MM.1S (cell line): ENCODE results near the gene BCO1.
A peak's percentile ranks its signal among the peaks of the same experiment; 100 is the strongest.

Experiments
- DNase-seq: peaks from one replicate; pipeline ENCODE4 v3.0.0-alpha.2; 2015
- H2AFZ ChIP-seq: fragments of 300-600 bp; sonication (generic); 2 replicates; pipeline ENCODE4 v1.6.0; 2016; ENCODE audit warnings: antibody characterized with exemption, low read length
- H3F3A ChIP-seq: fragments of 300-600 bp; sonication (generic); 2 replicates; pipeline ENCODE4 v1.6.1; 2016; ENCODE audit warnings: mild to moderate bottlenecking, antibody characterized with exemption, low read length, moderate library complexity, mixed read lengths; ENCODE audit not compliant: insufficient read depth
- H3K27ac ChIP-seq: fragments of 300-600 bp; sonication (generic); 2 replicates; pipeline ENCODE4 v1.5.1; 2016; ENCODE audit warnings: mild to moderate bottlenecking, low read length
- H3K27me3 ChIP-seq: fragments of 300-600 bp; sonication (generic); replicated peaks from 2 replicates; pipeline ENCODE4 v1.6.0; 2016; ENCODE audit warnings: low read length; ENCODE audit not compliant: insufficient read depth
- H3K36me3 ChIP-seq: fragments of 300-600 bp; sonication (generic); replicated peaks from 2 replicates; pipeline ENCODE4 v1.6.1; 2016; ENCODE audit warnings: mild to moderate bottlenecking, low read length, mixed read lengths; ENCODE audit not compliant: insufficient read depth
- H3K4me1 ChIP-seq: fragments of 300-600 bp; sonication (generic); 2 replicates; pipeline ENCODE4 v1.6.1; 2016; ENCODE audit warnings: low read length, mixed read lengths
- H3K4me2 ChIP-seq: fragments of 300-600 bp; sonication (generic); 2 replicates; pipeline ENCODE4 v1.6.0; 2016; ENCODE audit warnings: low read depth, low read length
- H3K4me3 ChIP-seq: fragments of 300-600 bp; sonication (generic); 2 replicates; pipeline ENCODE4 v1.5.1; 2016; ENCODE audit warnings: low read length, mixed read lengths
- H3K79me2 ChIP-seq: fragments of 300-600 bp; sonication (generic); 2 replicates; pipeline ENCODE4 v1.6.1; 2016; ENCODE audit warnings: mixed run types, low read length, mixed read lengths
- H3K9ac ChIP-seq: fragments of 300-600 bp; sonication (generic); 2 replicates; pipeline ENCODE4 v1.6.1; 2016; ENCODE audit warnings: low read length, mixed read lengths
- H3K9me2 ChIP-seq: fragments of 300-600 bp; sonication (generic); replicated peaks from 2 replicates; pipeline ENCODE4 v1.6.1; 2016; ENCODE audit warnings: mild to moderate bottlenecking, low read length, mixed read lengths; ENCODE audit not compliant: insufficient read depth
- H3K9me3 ChIP-seq: fragments of 300-600 bp; sonication (generic); replicated peaks from 2 replicates; pipeline ENCODE4 v1.6.1; 2016; ENCODE audit warnings: mild to moderate bottlenecking, low read length, mixed read lengths; ENCODE audit not compliant: insufficient read depth
- H4K20me1 ChIP-seq: fragments of 300-600 bp; sonication (generic); 2 replicates; pipeline ENCODE4 v1.6.1; 2016; ENCODE audit warnings: mild to moderate bottlenecking, low read length, moderate library complexity, mixed read lengths; ENCODE audit not compliant: insufficient read depth
- EZH2 ChIP-seq: fragments of 300-600 bp; sonication (generic); optimal IDR thresholded peaks from 2 replicates; pipeline ENCODE3; 2017; ENCODE audit warnings: low read depth, mild to moderate bottlenecking, antibody characterized with exemption, low read length, mixed read lengths
- EZH2phosphoT487 ChIP-seq: fragments of 300-600 bp; sonication (generic); IDR thresholded peaks from 2 replicates; pipeline ENCODE4 v1.6.1; 2018; ENCODE audit warnings: antibody characterized with exemption, low read length
- TF ChIP-seq, protein P1 (sequence below): fragments of 300-600 bp; sonication (generic); IDR thresholded peaks from 2 replicates; pipeline ENCODE4 v1.5.1; 2016; ENCODE audit warnings: antibody characterized with exemption, low read length, mixed read lengths

The BCO1 gene

DNA sequence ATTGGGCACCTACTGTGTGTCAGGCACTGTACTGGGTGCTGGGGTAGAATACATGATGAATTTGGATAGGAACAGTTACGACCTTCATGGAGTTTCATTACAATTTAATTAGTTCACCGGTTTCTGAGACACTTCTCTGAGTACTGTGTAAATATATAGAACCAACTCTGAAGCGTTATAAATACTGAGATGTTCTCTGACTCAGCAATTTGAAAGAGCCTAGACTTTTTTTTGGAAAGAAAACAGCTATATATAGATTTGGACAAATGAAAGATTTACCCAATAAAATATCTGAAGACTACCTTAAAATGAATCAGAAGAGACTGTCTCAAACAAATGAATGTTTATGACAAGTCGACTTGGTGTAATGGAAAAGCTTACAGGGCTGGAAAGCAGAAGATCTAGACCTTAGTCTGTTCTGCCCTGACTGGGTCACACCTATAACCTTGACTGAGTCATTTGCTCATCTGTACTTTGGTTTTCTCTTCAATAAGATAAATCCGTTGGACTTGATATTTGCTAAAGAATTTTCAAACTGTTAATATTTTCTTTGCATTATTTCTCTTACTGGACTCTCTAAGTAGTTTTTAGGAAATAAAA is 71.7 kb downstream of the BCO1 start:
- no peak overlapping the region for H2AFZ ChIP-seq
- no peaks in the 10 kb centered on the region for H3K9me3 ChIP-seq
- H3K27ac ChIP-seq: no peak overlapping the region
- H3K4me3 ChIP-seq: no peak overlapping the region
- no peaks in the 10 kb centered on the region for H3K36me3 ChIP-seq
- DNase-seq: no peak
- H4K20me1 ChIP-seq: no peaks in the 10 kb centered on the region
- H3K4me1 ChIP-seq: no peaks in the 10 kb centered on the region
- TF ChIP-seq EZH2 (no peak), EZH2phosphoT487 (no peak)
- TF ChIP-seq, protein P1, sequence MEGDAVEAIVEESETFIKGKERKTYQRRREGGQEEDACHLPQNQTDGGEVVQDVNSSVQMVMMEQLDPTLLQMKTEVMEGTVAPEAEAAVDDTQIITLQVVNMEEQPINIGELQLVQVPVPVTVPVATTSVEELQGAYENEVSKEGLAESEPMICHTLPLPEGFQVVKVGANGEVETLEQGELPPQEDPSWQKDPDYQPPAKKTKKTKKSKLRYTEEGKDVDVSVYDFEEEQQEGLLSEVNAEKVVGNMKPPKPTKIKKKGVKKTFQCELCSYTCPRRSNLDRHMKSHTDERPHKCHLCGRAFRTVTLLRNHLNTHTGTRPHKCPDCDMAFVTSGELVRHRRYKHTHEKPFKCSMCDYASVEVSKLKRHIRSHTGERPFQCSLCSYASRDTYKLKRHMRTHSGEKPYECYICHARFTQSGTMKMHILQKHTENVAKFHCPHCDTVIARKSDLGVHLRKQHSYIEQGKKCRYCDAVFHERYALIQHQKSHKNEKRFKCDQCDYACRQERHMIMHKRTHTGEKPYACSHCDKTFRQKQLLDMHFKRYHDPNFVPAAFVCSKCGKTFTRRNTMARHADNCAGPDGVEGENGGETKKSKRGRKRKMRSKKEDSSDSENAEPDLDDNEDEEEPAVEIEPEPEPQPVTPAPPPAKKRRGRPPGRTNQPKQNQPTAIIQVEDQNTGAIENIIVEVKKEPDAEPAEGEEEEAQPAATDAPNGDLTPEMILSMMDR: no peak
- no peak overlapping the region for H3K4me2 ChIP-seq
- H3K79me2 ChIP-seq: peaks cover 12% of the 10 kb centered on the region
- no peaks in the 10 kb centered on the region for H3F3A ChIP-seq
- H3K9me2 ChIP-seq: no peaks in the 10 kb centered on the region
- H3K9ac ChIP-seq: no peak overlapping the region
- no peaks in the 10 kb centered on the region for H3K27me3 ChIP-seq

DNA sequence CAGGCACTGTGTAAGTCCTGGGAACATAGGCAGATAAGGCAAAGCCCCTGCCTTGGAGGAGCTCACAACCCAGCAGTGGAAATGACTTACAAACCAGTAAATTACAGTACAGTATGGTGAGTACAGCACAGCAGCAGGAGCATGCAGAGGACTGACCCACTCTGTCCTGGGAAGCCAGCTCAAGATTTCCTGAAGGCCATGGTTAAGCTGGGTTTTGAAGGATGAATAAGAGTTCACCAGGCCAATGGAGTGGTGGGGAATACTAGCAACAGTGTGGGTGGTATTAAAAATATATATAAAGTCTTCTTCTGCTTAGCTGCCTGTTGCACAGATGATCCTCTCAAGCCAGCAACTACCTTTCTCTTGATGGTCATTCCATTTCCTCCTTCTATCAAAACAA is 73.3 kb downstream of the BCO1 start:
- TF ChIP-seq, protein P1: no peak
- TF ChIP-seq EZH2 (no peak), EZH2phosphoT487 (no peak)
- Histone ChIP-seq H4K20me1 (no peaks in the 10 kb centered on the region), H2AFZ (no peak overlapping the region), H3K27me3 (no peaks in the 10 kb centered on the region), H3K36me3 (no peaks in the 10 kb centered on the region), H3K79me2 (peaks cover 18% of the 10 kb centered on the region), H3K9me3 (no peaks in the 10 kb centered on the region), H3K4me2 (no peak overlapping the region), H3K9me2 (no peaks in the 10 kb centered on the region), H3K27ac (no peak overlapping the region), H3K4me3 (no peak overlapping the region), H3F3A (no peaks in the 10 kb centered on the region), H3K9ac (no peak overlapping the region), H3K4me1 (no peaks in the 10 kb centered on the region)
- DNase-seq: no peak

DNA sequence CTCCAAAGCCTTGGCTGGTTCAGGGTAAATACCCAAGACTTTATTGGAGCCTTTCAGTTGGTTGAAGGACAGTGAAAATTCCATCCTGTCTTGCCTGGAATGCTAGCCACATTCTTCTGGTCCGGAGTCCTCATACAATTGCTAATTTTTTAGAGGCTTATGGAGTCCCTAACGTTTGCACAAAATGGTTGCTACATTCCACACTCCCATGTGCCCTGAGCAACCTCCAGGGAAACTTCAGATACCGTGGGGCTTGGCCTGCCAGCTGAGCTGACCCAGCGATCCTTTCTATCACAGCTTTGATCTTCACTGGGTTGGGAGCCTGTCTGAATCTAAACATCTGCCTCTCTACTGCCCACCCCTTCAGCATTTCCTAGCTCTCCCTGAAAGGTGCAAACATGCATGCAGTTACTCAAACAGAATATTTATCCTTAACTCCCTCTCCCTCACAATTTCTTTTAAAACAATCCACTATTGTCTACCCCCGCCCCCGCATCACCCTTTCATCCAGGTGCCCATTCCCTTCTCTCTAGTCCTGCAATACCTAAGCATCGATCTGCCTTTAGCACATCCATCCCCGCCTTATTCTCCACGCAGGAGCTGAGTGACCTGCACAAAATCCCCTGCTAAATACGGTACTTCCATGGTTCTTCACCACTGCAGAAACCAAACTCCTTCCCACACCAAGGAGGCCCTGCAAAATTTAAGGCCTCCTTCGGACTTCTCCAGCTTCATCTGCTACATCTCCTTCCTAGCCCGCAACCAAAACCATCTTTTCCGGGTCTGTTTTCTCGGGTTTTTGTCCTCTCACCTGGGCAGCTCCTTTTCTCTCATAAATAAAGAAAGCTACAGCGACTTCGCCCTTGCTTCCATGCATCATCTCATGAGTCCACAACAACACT is 75.5 kb downstream of the BCO1 start:
- H3K9me2 ChIP-seq: no peaks in the 10 kb centered on the region
- H3K4me1 ChIP-seq: no peaks in the 10 kb centered on the region
- peak overlapping the region; percentile 56; the same call in 1 of the 2 replicates for H3K4me2 ChIP-seq
- no peaks in the 10 kb centered on the region for H3K36me3 ChIP-seq
- no peaks in the 10 kb centered on the region for H3K9me3 ChIP-seq
- peak overlapping the region; percentile 75 for H3K4me3 ChIP-seq
- H3K27ac ChIP-seq: no peak overlapping the region; the same call in 1 of the 2 replicates
- H3K9ac ChIP-seq: peak overlapping the region; percentile 68
- H3K79me2 ChIP-seq: peaks cover 27% of the 10 kb centered on the region
- H4K20me1 ChIP-seq: no peaks in the 10 kb centered on the region
- H3K27me3 ChIP-seq: no peaks in the 10 kb centered on the region
- H3F3A ChIP-seq: no peaks in the 10 kb centered on the region
- DNase-seq: no peak
- H2AFZ ChIP-seq: peak overlapping the region; percentile 66
- TF ChIP-seq EZH2phosphoT487: no peak
- TF ChIP-seq, protein P1: no peak
- no peak for TF ChIP-seq EZH2
